Lung (tissue), 12 donors: Measurements from ENCODE around the gene INF2. TPM values are rescaled to one million over a fixed set of nuclear protein-coding genes. Genes with fewer than 3 reads are reported as not detected.
"Not testable (repeated sequence)": the region's sequence is repeated elsewhere in the genome, so short reads cannot be mapped to it uniquely, and the experiment has no call there.

Source experiments
- ATAC-seq: fragments of 200-7000 bp; cut with Tn5 transposase; one replicate; pipeline ENCODE4 v1.9.1; 2020; ENCODE audit warnings: moderate number of reproducible peaks; ENCODE audit not compliant: insufficient read depth, low FRiP score
- DNase-seq, 3 donors: peaks; one replicate each; pipeline ENCODE4 v3.0.0-alpha.2; 2013 to 2017
- H3K27ac ChIP-seq, 2 donors: one replicate each; pipeline ENCODE4 v1.5.1; 2013; ENCODE audit warnings: mild to moderate bottlenecking in 2 of 2, moderate library complexity in 2 of 2, control low read depth in 1 of 2, inconsistent platforms in 1 of 2, low read depth in 1 of 2, low read length in 1 of 2
- H3K27me3 ChIP-seq, 3 donors: one replicate each; pipeline ENCODE4 v1.5.1; 2013; ENCODE audit warnings: low read length in 2 of 3; ENCODE audit not compliant: control insufficient read depth in 3 of 3, insufficient read depth in 3 of 3
- H3K36me3 ChIP-seq, 4 donors: one replicate each; pipeline ENCODE4 v1.5.1; 2013; ENCODE audit warnings: low read length in 4 of 4, mild to moderate bottlenecking in 1 of 4, moderate library complexity in 1 of 4; ENCODE audit not compliant: control insufficient read depth in 4 of 4, insufficient read depth in 4 of 4
- H3K4me1 ChIP-seq, 5 donors: one replicate each; pipeline ENCODE4 v1.5.1; 2013; ENCODE audit warnings: low read length in 5 of 5, mild to moderate bottlenecking in 2 of 5, moderate library complexity in 1 of 5; ENCODE audit not compliant: control insufficient read depth in 5 of 5, insufficient read depth in 5 of 5
- H3K4me3 ChIP-seq: one replicate; pipeline ENCODE4 v1.5.1; 2013; ENCODE audit warnings: mild to moderate bottlenecking, control low read depth, moderate library complexity
- H3K9ac ChIP-seq, 2 donors: one replicate each; pipeline ENCODE4 v1.5.1; 2013; ENCODE audit warnings: low read length in 2 of 2, control low read depth in 1 of 2; ENCODE audit not compliant: insufficient read depth in 1 of 2
- H3K9me3 ChIP-seq, 4 donors: one replicate each; pipeline ENCODE4 v1.5.1; 2013; ENCODE audit warnings: low read length in 3 of 4, mild to moderate bottlenecking in 1 of 4, moderate library complexity in 1 of 4; ENCODE audit not compliant: control insufficient read depth in 4 of 4, insufficient read depth in 3 of 4
- CTCF ChIP-seq: IDR thresholded peaks from 2 replicates; pipeline ENCODE4 v1.5.1; 2012; ENCODE audit warnings: mild to moderate bottlenecking; ENCODE audit errors: control extremely low read depth, extremely low read depth
- WGBS, 2 donors: extraction: QIAGEN DNeasy Blood & Tissue Kit; methylation state at CpG; one replicate each; pipeline ENCODE4 v1.1.7; 2013; 5-methylcytosine and 5-hydroxymethylcytosine counted together
- polyA plus RNA-seq, 2 donors: library from polyadenylated mRNA; stranded (reverse); fragments of 200-250 nt; gene quantifications; one replicate each; pipeline ENCODE4 v1.2.1, GENCODE V29; 2013
- total RNA-seq, 2 donors: library from RNA; depleted of rRNA in 1 of 2; stranded (reverse); fragments of >200 nt in 1 of 2; gene quantifications; one replicate each; pipeline ENCODE4 v1.2.1, GENCODE V29; 2014 to 2021
- donor health status: control.
- donor health status: control.
- donor health status: Bipolar disorder and iron deficiency.
- donor health status: healthy.
- donor health status: DM: yes; HTN: yes; CAD: no.

Gene INF2
- total and polyA plus RNA-seq, 4 donors: 46.1 to 119 (median 78.4) TPM

- TF ChIP-seq CTCF: no peak
- Histone ChIP-seq H3K36me3 (peaks cover 0 to 2% (median 0%) of the 10 kb centered on the region in 4 donors), H3K27ac (peak overlapping the region in 1 of 2 donors; percentile 34), H3K4me3 (no peak overlapping the region), H3K27me3 (no peaks in the 10 kb centered on the region), H3K9ac (no peak overlapping the region), H3K9me3 (no peaks in the 10 kb centered on the region), H3K4me1 (peaks cover 0 to 15% (median 10%) of the 10 kb centered on the region in 5 donors)
- no peak for ATAC-seq
- WGBS, 2 donors: 75 to 78% methylated on average over 21 of the region's 21 CpGs
- DNase-seq: no peak
These were observed 37.4 kb downstream of the INF2 start for GRCh38 chr14:104726600-104727451.

GRCh38 chr14:104728631-104729030 is 39.2 kb downstream of the INF2 start:
- 93 to 94% methylated on average over 17 of the region's 17 CpGs for WGBS, 2 donors
- Histone ChIP-seq H3K4me3 (no peak overlapping the region), H3K27ac (no peak overlapping the region), H3K4me1 (peaks cover 0 to 15% (median 10%) of the 10 kb centered on the region in 5 donors), H3K36me3 (no peaks in the 10 kb centered on the region), H3K27me3 (no peaks in the 10 kb centered on the region), H3K9me3 (no peaks in the 10 kb centered on the region), H3K9ac (no peak overlapping the region)
- DNase-seq (no peak), ATAC-seq (no peak)
- no peak for TF ChIP-seq CTCF

DNA sequence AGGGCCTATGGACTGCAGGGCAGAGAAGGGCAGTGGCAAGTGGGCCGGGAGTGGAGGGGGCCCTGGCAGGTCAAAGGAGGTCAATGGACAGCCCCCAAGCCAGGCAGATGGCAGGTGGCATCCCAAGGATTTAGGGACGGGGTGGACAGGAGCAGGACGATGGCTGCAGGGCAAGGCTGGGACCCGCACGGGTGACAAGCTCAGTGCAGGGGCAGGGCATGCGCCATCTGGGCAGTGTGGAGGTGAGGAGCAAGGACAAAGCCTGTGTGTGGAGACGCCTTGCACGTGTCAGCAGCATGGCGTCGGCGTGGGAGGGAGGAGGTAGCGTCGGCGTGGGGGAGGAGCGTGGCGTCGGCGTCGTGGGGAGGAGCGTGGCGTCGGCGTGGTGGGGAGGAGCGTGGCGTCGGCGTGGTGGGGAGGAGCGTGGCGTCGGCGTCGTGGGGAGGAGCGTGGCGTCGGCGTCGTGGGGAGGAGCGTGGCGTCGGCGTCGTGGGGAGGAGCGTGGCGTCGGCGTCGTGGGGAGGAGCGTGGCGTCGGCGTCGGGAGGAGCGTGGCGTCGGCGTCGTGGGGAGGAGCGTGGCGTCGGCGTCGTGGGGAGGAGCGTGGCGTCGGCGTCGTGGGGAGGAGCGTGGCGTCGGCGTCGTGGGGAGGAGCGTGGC is 39.9 kb downstream of the INF2 start:
- not testable (repeated sequence) for H3K9ac ChIP-seq, H3K36me3 ChIP-seq, DNase-seq, ATAC-seq, H3K9me3 ChIP-seq, H3K27me3 ChIP-seq, H3K27ac ChIP-seq, H3K4me3 ChIP-seq
- peaks cover 0 to 13% (median 10%) of the 10 kb centered on the region in 5 donors for H3K4me1 ChIP-seq
- 94 to 95% methylated on average over 42 to 68 of the region's 73 CpGs for WGBS, 2 donors

DNA sequence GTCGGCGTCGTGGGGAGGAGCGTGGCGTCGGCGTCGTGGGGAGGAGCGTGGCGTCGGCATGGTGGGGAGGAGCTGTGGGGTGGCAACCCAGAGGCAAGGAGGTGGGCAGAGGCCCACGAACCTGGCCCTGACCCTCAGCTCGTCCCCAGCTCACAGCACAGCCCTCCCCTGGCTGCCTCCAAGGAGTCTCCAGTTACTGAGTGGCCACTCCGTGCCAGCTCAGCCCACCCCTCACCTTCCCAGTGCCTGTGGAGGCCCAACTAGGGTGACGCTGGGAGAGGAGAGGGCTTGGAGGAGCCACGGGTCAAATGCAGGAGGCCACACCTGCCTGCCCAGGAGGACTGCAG is 40.4 kb downstream of the INF2 start:
- WGBS, 2 donors: 90 to 92% methylated on average over 4 to 16 of the region's 16 CpGs
- Histone ChIP-seq H3K36me3 (no peaks in the 10 kb centered on the region), H3K27ac (no peak overlapping the region), H3K9me3 (no peaks in the 10 kb centered on the region), H3K27me3 (no peaks in the 10 kb centered on the region), H3K4me1 (peaks cover 0 to 9% (median 5%) of the 10 kb centered on the region in 5 donors), H3K9ac (no peak overlapping the region), H3K4me3 (no peak overlapping the region)
- DNase-seq (no peak), ATAC-seq (no peak)
- no peak for TF ChIP-seq CTCF
